Endothelial cell of umbilical vein (primary cell): ENCODE measurements around the gene CASKIN1. TPM values are rescaled to one million over a fixed set of nuclear protein-coding genes. Genes with fewer than 3 reads are reported as not detected.

ENCODE experiments used
- BruUV-seq: library from RNA; stranded (reverse); fragments of 400-500 nt; replicated peaks from 2 replicates; lab custom pipeline; 2021; lab: Mats Ljungman, UMichigan
- CTCF ChIA-PET: fragments of 300-600, 350-600 bp; sonication (Branson Sonifier 250); formaldehyde crosslinking; loops from one replicate; lab custom pipeline; 2021; ENCODE audit warnings: antibody characterized with exemption, inconsistent platforms; lab: Charles Lee
- POLR2A ChIA-PET: fragments of 300-600, 350-600 bp; sonication (Branson Sonifier 250); formaldehyde crosslinking; loops from one replicate; lab custom pipeline; 2021; ENCODE audit warnings: antibody characterized with exemption, inconsistent platforms; lab: Charles Lee
- DNase-seq: peaks from one replicate; pipeline ENCODE4 v3.0.0-alpha.2; 2011; ENCODE audit warnings: low read depth, low spot score
- FAIRE-seq: peaks from 2 replicates; lab custom pipeline; 2011; peaks lifted over from hg19 to GRCh38; lab: Jason Lieb, UNC
- H2AFZ ChIP-seq: 2 replicates; pipeline ENCODE4 v1.6.0; 2012; ENCODE audit warnings: low read depth, low read length, control low read depth, inconsistent platforms
- H3K27ac ChIP-seq: 2 replicates; pipeline ENCODE4 v1.5.1; 2011; ENCODE audit warnings: low read depth, mild to moderate bottlenecking, control low read depth, low read length, moderate library complexity; ENCODE audit not compliant: insufficient read depth
- H3K27me3 ChIP-seq, 2 experiments: 2 replicates each; pipeline versions ENCODE4 v1.6.0 to v1.6.1; 2011; ENCODE audit warnings: low read length in 2 of 2, mixed read lengths in 1 of 2; ENCODE audit not compliant: control insufficient read depth in 2 of 2, insufficient read depth in 2 of 2
- H3K36me3 ChIP-seq, 2 experiments: 2 replicates in 1 of 2; 3 replicates in 1 of 2; pipeline ENCODE4 v1.5.1; 2011; ENCODE audit warnings: low read length in 2 of 2, mild to moderate bottlenecking in 1 of 2, moderate library complexity in 1 of 2; ENCODE audit not compliant: control insufficient read depth in 2 of 2, insufficient read depth in 2 of 2; ENCODE audit errors: extremely low read depth in 1 of 2
- H3K4me1 ChIP-seq: 3 replicates; pipeline ENCODE4 v1.5.1; 2011; ENCODE audit warnings: mild to moderate bottlenecking, low read length; ENCODE audit not compliant: control insufficient read depth, insufficient read depth; ENCODE audit errors: extremely low read depth
- H3K4me2 ChIP-seq: 2 replicates; pipeline ENCODE4 v1.6.1; 2011; ENCODE audit warnings: low read length, control low read depth, mixed read lengths; ENCODE audit not compliant: insufficient read depth
- H3K4me3 ChIP-seq, 3 experiments: fragments of 200-600 bp in 1 of 3; sonication (generic), shearing (Covaris generic) in 1 of 3; replicated peaks in 1 of 3; 2 replicates each; pipeline ENCODE4 v1.5.1; 2011 to 2016; ENCODE audit warnings: control low read depth in 3 of 3, low read length in 3 of 3, mild to moderate bottlenecking in 2 of 3, inconsistent platforms in 1 of 3, low read depth in 1 of 3, moderate library complexity in 1 of 3; ENCODE audit not compliant: insufficient read depth in 1 of 3
- H3K79me2 ChIP-seq: 2 replicates; pipeline ENCODE4 v1.6.0; 2012; ENCODE audit warnings: low read length, inconsistent platforms; ENCODE audit not compliant: control insufficient read depth, insufficient read depth
- H3K9ac ChIP-seq: replicated peaks from 2 replicates; pipeline ENCODE3; 2011; ENCODE audit warnings: low read length, control low read depth; ENCODE audit not compliant: insufficient read depth; ENCODE audit errors: extremely low read depth
- H3K9me1 ChIP-seq: replicated peaks from 3 replicates; pipeline ENCODE4 v1.6.0; 2011; ENCODE audit warnings: mild to moderate bottlenecking, low read length; ENCODE audit not compliant: control insufficient read depth, insufficient read depth; ENCODE audit errors: extremely low read depth
- H3K9me3 ChIP-seq: replicated peaks from 2 replicates; pipeline ENCODE4 v1.5.1; 2012; ENCODE audit warnings: low read length, inconsistent platforms; ENCODE audit not compliant: control insufficient read depth, insufficient read depth
- H4K20me1 ChIP-seq: replicated peaks from 2 replicates; pipeline ENCODE3; 2011; ENCODE audit warnings: mild to moderate bottlenecking, low read length; ENCODE audit not compliant: control insufficient read depth, insufficient read depth; ENCODE audit errors: extremely low read depth
- EZH2 ChIP-seq: IDR thresholded peaks from 2 replicates; pipeline ENCODE4 v1.6.1; 2012; ENCODE audit warnings: borderline replicate concordance, low read depth, mild to moderate bottlenecking, moderate library complexity, low read length, inconsistent platforms; ENCODE audit not compliant: severe bottlenecking
- FOS ChIP-seq: IDR thresholded peaks from 2 replicates; pipeline ENCODE4 v1.6.1; 2011; ENCODE audit warnings: mild to moderate bottlenecking, low read length, moderate library complexity, borderline replicate concordance; ENCODE audit not compliant: insufficient read depth
- GATA2 ChIP-seq: IDR thresholded peaks from 2 replicates; pipeline ENCODE4 v1.7.0; 2011; ENCODE audit warnings: low read depth, mild to moderate bottlenecking, moderate library complexity, mixed read lengths, low read length; ENCODE audit not compliant: insufficient read length, insufficient read depth
- JUN ChIP-seq: IDR thresholded peaks from 2 replicates; pipeline ENCODE4 v1.6.1; 2011; ENCODE audit warnings: borderline replicate concordance, low read depth; ENCODE audit not compliant: insufficient read length, insufficient read depth
- MYC ChIP-seq: IDR thresholded peaks from one replicate; pipeline ENCODE4 v1.6.1; 2011; ENCODE audit warnings: mild to moderate bottlenecking, low read depth, low read length
- POLR2A ChIP-seq: IDR thresholded peaks from 2 replicates; pipeline ENCODE4 v1.6.1; 2012; ENCODE audit warnings: low read depth, mild to moderate bottlenecking, control low read depth, low read length
- POLR2AphosphoS5 ChIP-seq: IDR thresholded peaks from 2 replicates; pipeline ENCODE4 v1.6.1; 2012; ENCODE audit warnings: low read depth, mild to moderate bottlenecking, control low read depth, low read length, moderate library complexity; ENCODE audit not compliant: insufficient read depth
- dilution Hi-C: fragments of 300-500 bp; cut with MboI; formaldehyde crosslinking; loops from one replicate; pipeline ENCODE4 v1.15.0; 2019; ENCODE audit warnings: low sequenced_read_pairs; ENCODE audit not compliant: extremely low pct_ligation_motif_present
- intact Hi-C: fragments of 100-400 bp; cut with micrococcal nuclease; formaldehyde crosslinking; loops from one replicate; pipeline ENCODE4 v1.10.0; 2022
- polyA plus RNA-seq, 4 experiments: library from polyadenylated mRNA; depleted of rRNA in 3 of 4; stranded (reverse) in 3 of 4; unstranded in 1 of 4; fragments of >200 nt; gene quantifications; 2 replicates each; pipeline versions ENCODE4 v1.2.1 to v1.2.3, GENCODE V29; 2011 to 2012; ENCODE audit warnings: missing spikeins in 1 of 4
- total RNA-seq: library from RNA; stranded (reverse); gene quantifications from 2 replicates; pipeline ENCODE4 v1.2.3, GENCODE V29; 2021
- TF ChIP-seq, protein P1 (sequence below), 2 donors: IDR thresholded peaks; 1 replicate in 1 of 2; 2 replicates in 1 of 2; pipeline ENCODE4 v1.5.1; 2011; ENCODE audit warnings: low read length in 2 of 2, mild to moderate bottlenecking in 2 of 2, moderate library complexity in 2 of 2, control low read depth in 1 of 2, inconsistent platforms in 1 of 2, low read depth in 1 of 2; ENCODE audit not compliant: insufficient read depth in 1 of 2; ENCODE audit errors: extremely low read depth in 1 of 2
- TF ChIP-seq, protein P2 (sequence below): IDR thresholded peaks from 2 replicates; pipeline ENCODE4 v1.6.1; 2011; ENCODE audit not compliant: insufficient read depth, insufficient read length

Gene CASKIN1
- total and polyA plus RNA-seq, 2 donors (not counting 3 experiments of a cell fraction or from before 2014, with no cell fraction given): 0.11 to 0.58 TPM

DNA sequence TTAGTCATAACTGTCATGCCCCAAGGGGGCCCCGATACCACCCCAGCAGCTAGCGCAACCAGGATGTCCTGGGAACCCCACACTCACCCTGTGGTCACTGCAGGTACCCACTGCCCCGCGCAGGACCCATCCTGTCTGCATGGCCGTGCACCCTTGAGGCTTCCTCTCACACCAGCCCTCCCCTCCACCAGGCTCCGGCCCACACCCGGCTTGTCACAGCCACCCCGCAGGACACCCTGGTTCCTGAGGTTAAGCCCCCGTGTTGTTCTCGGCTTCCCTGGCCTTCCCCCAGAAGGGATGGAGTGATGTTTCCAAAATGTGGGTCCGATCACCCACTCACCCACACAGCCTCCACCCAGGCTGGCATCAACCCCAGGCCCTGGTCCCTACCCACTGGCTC, 47.4 kb upstream of the CASKIN1 start:
- Histone ChIP-seq H3K36me3 (peaks cover 12 to 33% of the 10 kb centered on the region in 2 experiments), H3K9me1 (no peaks in the 10 kb centered on the region), H4K20me1 (no peaks in the 10 kb centered on the region), H3K27ac (no peak overlapping the region), H2AFZ (no peak overlapping the region), H3K9me3 (no peaks in the 10 kb centered on the region), H3K9ac (no peak overlapping the region), H3K4me1 (no peaks in the 10 kb centered on the region), H3K79me2 (no peaks in the 10 kb centered on the region), H3K4me3 (no peak overlapping the region), H3K4me2 (no peak overlapping the region), H3K27me3 (no peaks in the 10 kb centered on the region)
- CTCF ChIA-PET: no interaction called here
- DNase-seq (no peak), FAIRE-seq (no peak)
- TF ChIP-seq GATA2 (no peak), FOS (no peak), POLR2A (no peak), POLR2AphosphoS5 (no peak), EZH2 (no peak), JUN (no peak), MYC (no peak)
- TF ChIP-seq, protein P1, sequence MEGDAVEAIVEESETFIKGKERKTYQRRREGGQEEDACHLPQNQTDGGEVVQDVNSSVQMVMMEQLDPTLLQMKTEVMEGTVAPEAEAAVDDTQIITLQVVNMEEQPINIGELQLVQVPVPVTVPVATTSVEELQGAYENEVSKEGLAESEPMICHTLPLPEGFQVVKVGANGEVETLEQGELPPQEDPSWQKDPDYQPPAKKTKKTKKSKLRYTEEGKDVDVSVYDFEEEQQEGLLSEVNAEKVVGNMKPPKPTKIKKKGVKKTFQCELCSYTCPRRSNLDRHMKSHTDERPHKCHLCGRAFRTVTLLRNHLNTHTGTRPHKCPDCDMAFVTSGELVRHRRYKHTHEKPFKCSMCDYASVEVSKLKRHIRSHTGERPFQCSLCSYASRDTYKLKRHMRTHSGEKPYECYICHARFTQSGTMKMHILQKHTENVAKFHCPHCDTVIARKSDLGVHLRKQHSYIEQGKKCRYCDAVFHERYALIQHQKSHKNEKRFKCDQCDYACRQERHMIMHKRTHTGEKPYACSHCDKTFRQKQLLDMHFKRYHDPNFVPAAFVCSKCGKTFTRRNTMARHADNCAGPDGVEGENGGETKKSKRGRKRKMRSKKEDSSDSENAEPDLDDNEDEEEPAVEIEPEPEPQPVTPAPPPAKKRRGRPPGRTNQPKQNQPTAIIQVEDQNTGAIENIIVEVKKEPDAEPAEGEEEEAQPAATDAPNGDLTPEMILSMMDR (IDR thresholded peaks at IDR 0.05; ENCODE audit: extremely low read depth in 1 of 2, insufficient read depth in 1 of 2, low read depth in 1 of 2, low read length in 2 of 2): no peak
- TF ChIP-seq, protein P2, sequence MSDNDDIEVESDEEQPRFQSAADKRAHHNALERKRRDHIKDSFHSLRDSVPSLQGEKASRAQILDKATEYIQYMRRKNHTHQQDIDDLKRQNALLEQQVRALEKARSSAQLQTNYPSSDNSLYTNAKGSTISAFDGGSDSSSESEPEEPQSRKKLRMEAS: no peak
- intact Hi-C loops: no loop called here
- dilution Hi-C loops: no loop called here
- BruUV-seq: no TSS peak
- POLR2A ChIA-PET: no interaction called here
